Measurements from ENCODE around the gene NOS1. TPM values are rescaled to one million over a fixed set of nuclear protein-coding genes. Genes with fewer than 3 reads are reported as not detected.

Gene NOS1
- total and polyA plus RNA-seq, 2 donors (not counting 3 experiments of a cell fraction or from before 2014, with no cell fraction given), result not detected

DNA sequence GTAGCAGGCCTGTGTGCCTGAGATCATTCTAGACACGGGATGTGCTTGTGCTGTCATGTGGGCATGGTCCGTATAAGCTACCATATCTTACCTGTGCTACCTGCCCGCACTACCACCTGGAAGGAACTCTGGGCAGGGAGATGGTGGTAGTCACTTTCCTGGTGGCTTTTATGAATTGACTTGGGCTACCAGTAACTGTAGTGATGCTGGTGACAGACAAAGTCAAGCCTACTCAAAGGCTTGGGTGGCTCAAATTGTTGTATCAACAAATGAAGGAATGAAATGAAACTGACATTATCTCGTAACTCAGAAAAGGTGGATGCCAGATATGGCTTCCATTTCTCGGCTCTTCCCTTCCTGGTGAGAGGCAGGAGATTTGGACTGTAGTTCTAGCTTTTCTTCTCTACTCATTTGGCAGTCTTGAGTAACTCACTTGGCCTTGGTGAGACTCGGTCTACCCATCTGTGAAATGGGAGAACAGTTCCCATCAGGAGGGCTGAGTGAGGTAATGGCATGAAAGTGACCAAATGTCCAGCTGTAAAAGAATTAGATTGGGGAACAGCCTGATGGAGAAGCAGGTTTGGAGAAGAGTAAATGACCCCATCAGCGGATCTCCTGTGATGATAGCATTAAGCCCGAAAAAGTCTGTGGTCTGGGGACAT, 81.3 kb downstream of the NOS1 start:
- Histone ChIP-seq H3K9me1 (replicated peaks; ENCODE audit: control insufficient read depth, extremely low read depth, insufficient read depth, low read length) (no peaks in the 10 kb centered on the region), H3K4me3 (replicated peaks in 1 of 3; ENCODE audit: insufficient read depth in 1 of 3, low read depth in 1 of 3, low read length in 3 of 3) (no peak overlapping the region), H4K20me1 (replicated peaks; ENCODE audit: control insufficient read depth, extremely low read depth, insufficient read depth, low read length) (no peaks in the 10 kb centered on the region), H3K36me3 (ENCODE audit: control insufficient read depth in 2 of 2, extremely low read depth in 1 of 2, insufficient read depth in 2 of 2, low read length in 2 of 2) (no peaks in the 10 kb centered on the region), H3K4me2 (ENCODE audit: insufficient read depth, low read length) (no peak overlapping the region), H3K9ac (replicated peaks; ENCODE audit: extremely low read depth, insufficient read depth, low read length) (no peak overlapping the region), H3K9me3 (replicated peaks; ENCODE audit: control insufficient read depth, insufficient read depth, low read length) (no peaks in the 10 kb centered on the region), H2AFZ (ENCODE audit: low read depth, low read length) (no peak overlapping the region), H3K27me3 (ENCODE audit: control insufficient read depth in 2 of 2, insufficient read depth in 2 of 2, low read length in 2 of 2) (no peaks in the 10 kb centered on the region), H3K79me2 (ENCODE audit: control insufficient read depth, insufficient read depth, low read length) (no peaks in the 10 kb centered on the region), H3K4me1 (ENCODE audit: control insufficient read depth, extremely low read depth, insufficient read depth, low read length) (no peaks in the 10 kb centered on the region), H3K27ac (ENCODE audit: insufficient read depth, low read depth, low read length) (no peak overlapping the region)
- dilution Hi-C loops (cut with MboI; ENCODE audit: extremely low pct_ligation_motif_present, low sequenced_read_pairs), result no loop called here
- FAIRE-seq, result no peak
- BruUV-seq (replicated peaks), result no TSS peak
- ChIA-PET CTCF (no interaction called here), POLR2A (no interaction called here)
- TF ChIP-seq, protein P1, sequence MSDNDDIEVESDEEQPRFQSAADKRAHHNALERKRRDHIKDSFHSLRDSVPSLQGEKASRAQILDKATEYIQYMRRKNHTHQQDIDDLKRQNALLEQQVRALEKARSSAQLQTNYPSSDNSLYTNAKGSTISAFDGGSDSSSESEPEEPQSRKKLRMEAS (IDR thresholded peaks at IDR 0.05; ENCODE audit: insufficient read depth, insufficient read length), result no peak
- no peak for TF ChIP-seq POLR2AphosphoS5 (IDR thresholded peaks at IDR 0.05; ENCODE audit: insufficient read depth, low read depth, low read length)
- no peak for TF ChIP-seq POLR2A (IDR thresholded peaks at IDR 0.05; ENCODE audit: low read depth, low read length)
- no peak for TF ChIP-seq JUN (IDR thresholded peaks at IDR 0.05; ENCODE audit: borderline replicate concordance, insufficient read depth, insufficient read length, low read depth)
- TF ChIP-seq FOS (IDR thresholded peaks at IDR 0.05; ENCODE audit: borderline replicate concordance, insufficient read depth, low read length), result no peak
- TF ChIP-seq MYC (IDR thresholded peaks at IDR 0.05; ENCODE audit: low read depth, low read length), result no peak
- no peak for TF ChIP-seq GATA2 (IDR thresholded peaks at IDR 0.05; ENCODE audit: insufficient read depth, insufficient read length, low read depth, low read length)
- intact Hi-C loops (cut with micrococcal nuclease), result no loop called here
- DNase-seq (ENCODE audit: low read depth, low spot score), result no peak

GRCh38 chr12:117279606-117280005, 81.8 kb downstream of the NOS1 start:
- Histone ChIP-seq H3K9me1 (replicated peaks; ENCODE audit: control insufficient read depth, extremely low read depth, insufficient read depth, low read length) (no peaks in the 10 kb centered on the region), H3K27me3 (ENCODE audit: control insufficient read depth in 2 of 2, insufficient read depth in 2 of 2, low read length in 2 of 2) (no peaks in the 10 kb centered on the region), H3K4me1 (ENCODE audit: control insufficient read depth, extremely low read depth, insufficient read depth, low read length) (no peaks in the 10 kb centered on the region), H2AFZ (ENCODE audit: low read depth, low read length) (no peak overlapping the region), H3K9ac (replicated peaks; ENCODE audit: extremely low read depth, insufficient read depth, low read length) (no peak overlapping the region), H3K36me3 (ENCODE audit: control insufficient read depth in 2 of 2, extremely low read depth in 1 of 2, insufficient read depth in 2 of 2, low read length in 2 of 2) (no peaks in the 10 kb centered on the region), H3K4me3 (replicated peaks in 1 of 3; ENCODE audit: insufficient read depth in 1 of 3, low read depth in 1 of 3, low read length in 3 of 3) (no peak overlapping the region), H3K27ac (ENCODE audit: insufficient read depth, low read depth, low read length) (no peak overlapping the region), H3K4me2 (ENCODE audit: insufficient read depth, low read length) (no peak overlapping the region), H4K20me1 (replicated peaks; ENCODE audit: control insufficient read depth, extremely low read depth, insufficient read depth, low read length) (no peaks in the 10 kb centered on the region), H3K9me3 (replicated peaks; ENCODE audit: control insufficient read depth, insufficient read depth, low read length) (no peaks in the 10 kb centered on the region), H3K79me2 (ENCODE audit: control insufficient read depth, insufficient read depth, low read length) (no peaks in the 10 kb centered on the region)
- FAIRE-seq, result no peak
- CTCF ChIA-PET, result no interaction called here
- BruUV-seq (replicated peaks), result no TSS peak
- POLR2A ChIA-PET, result no interaction called here
- DNase-seq (ENCODE audit: low read depth, low spot score), result no peak
- dilution Hi-C loops (cut with MboI; ENCODE audit: extremely low pct_ligation_motif_present, low sequenced_read_pairs), result no loop called here
- TF ChIP-seq FOS (IDR thresholded peaks at IDR 0.05; ENCODE audit: borderline replicate concordance, insufficient read depth, low read length) (no peak), EZH2 (IDR thresholded peaks at IDR 0.05; ENCODE audit: borderline replicate concordance, low read depth, low read length, severe bottlenecking) (no peak), JUN (IDR thresholded peaks at IDR 0.05; ENCODE audit: borderline replicate concordance, insufficient read depth, insufficient read length, low read depth) (no peak), GATA2 (IDR thresholded peaks at IDR 0.05; ENCODE audit: insufficient read depth, insufficient read length, low read depth, low read length) (no peak), POLR2AphosphoS5 (IDR thresholded peaks at IDR 0.05; ENCODE audit: insufficient read depth, low read depth, low read length) (no peak), MYC (IDR thresholded peaks at IDR 0.05; ENCODE audit: low read depth, low read length) (no peak), POLR2A (IDR thresholded peaks at IDR 0.05; ENCODE audit: low read depth, low read length) (no peak)
- TF ChIP-seq, protein P2, sequence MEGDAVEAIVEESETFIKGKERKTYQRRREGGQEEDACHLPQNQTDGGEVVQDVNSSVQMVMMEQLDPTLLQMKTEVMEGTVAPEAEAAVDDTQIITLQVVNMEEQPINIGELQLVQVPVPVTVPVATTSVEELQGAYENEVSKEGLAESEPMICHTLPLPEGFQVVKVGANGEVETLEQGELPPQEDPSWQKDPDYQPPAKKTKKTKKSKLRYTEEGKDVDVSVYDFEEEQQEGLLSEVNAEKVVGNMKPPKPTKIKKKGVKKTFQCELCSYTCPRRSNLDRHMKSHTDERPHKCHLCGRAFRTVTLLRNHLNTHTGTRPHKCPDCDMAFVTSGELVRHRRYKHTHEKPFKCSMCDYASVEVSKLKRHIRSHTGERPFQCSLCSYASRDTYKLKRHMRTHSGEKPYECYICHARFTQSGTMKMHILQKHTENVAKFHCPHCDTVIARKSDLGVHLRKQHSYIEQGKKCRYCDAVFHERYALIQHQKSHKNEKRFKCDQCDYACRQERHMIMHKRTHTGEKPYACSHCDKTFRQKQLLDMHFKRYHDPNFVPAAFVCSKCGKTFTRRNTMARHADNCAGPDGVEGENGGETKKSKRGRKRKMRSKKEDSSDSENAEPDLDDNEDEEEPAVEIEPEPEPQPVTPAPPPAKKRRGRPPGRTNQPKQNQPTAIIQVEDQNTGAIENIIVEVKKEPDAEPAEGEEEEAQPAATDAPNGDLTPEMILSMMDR (IDR thresholded peaks at IDR 0.05; ENCODE audit: extremely low read depth in 1 of 2, insufficient read depth in 1 of 2, low read depth in 1 of 2, low read length in 2 of 2), result no peak
- TF ChIP-seq, protein P1 (IDR thresholded peaks at IDR 0.05; ENCODE audit: insufficient read depth, insufficient read length), result no peak
- intact Hi-C loops (cut with micrococcal nuclease), result no loop called here

All from endothelial cell of umbilical vein (primary cell).